GM12878 (cell line): ENCODE measurements around the gene MAP4K5. TPM values are rescaled to one million over a fixed set of nuclear protein-coding genes. Genes with fewer than 3 reads are reported as not detected.
"Not testable (repeated sequence)": the region's sequence is repeated elsewhere in the genome, so short reads cannot be mapped to it uniquely, and the experiment has no call there.

Source experiments
- ATAC-seq: fragments of 200-7000 bp; cut with Tn5 transposase; 3 replicates; pipeline ENCODE4 v1.9.1; 2020; ENCODE audit warnings: mild to moderate bottlenecking, moderate library complexity
- BruUV-seq: library from RNA; stranded (reverse); fragments of 400-500 nt; replicated peaks from 2 replicates; lab custom pipeline; 2021; lab: Mats Ljungman, UMichigan
- CTCF ChIA-PET: fragments of 300-600 bp; sonication (Branson Sonifier 250); formaldehyde crosslinking; extraction: SDS; loops from one replicate; lab custom pipeline; 2021; ENCODE audit warnings: inconsistent platforms; lab: Yijun Ruan, JAX
- POLR2A ChIA-PET: fragments of 350-600 bp; formaldehyde crosslinking; extraction: SDS; loops from one replicate; lab custom pipeline; 2021; ENCODE audit warnings: inconsistent platforms; lab: Charles Lee
- RAD21 ChIA-PET: fragments of 300-600 bp; sonication (Branson Sonifier 250); formaldehyde crosslinking; loops from one replicate; lab custom pipeline; 2023; ENCODE audit warnings: antibody characterized with exemption; ENCODE audit not compliant: unreplicated experiment; lab: Charles Lee
- SMC1A ChIA-PET: fragments of 300-600 bp; sonication (Branson Sonifier 250); formaldehyde crosslinking; loops from one replicate; lab custom pipeline; 2023; ENCODE audit not compliant: unreplicated experiment, uncharacterized antibody; lab: Charles Lee
- DNase-seq: peaks from one replicate; pipeline ENCODE4 v3.0.0-alpha.2; 2011; ENCODE audit warnings: low read depth, low spot score
- FAIRE-seq: peaks from 3 replicates; lab custom pipeline; 2011; peaks lifted over from hg19 to GRCh38; lab: Jason Lieb, UNC
- H2AFZ ChIP-seq: 2 replicates; pipeline ENCODE4 v1.6.0; 2011; ENCODE audit warnings: low read depth, low read length, control low read depth; ENCODE audit not compliant: control insufficient read depth
- H3K27ac ChIP-seq: 2 replicates; pipeline ENCODE4 v1.5.1; 2011; ENCODE audit warnings: control low read depth; ENCODE audit not compliant: control insufficient read depth, insufficient read depth
- H3K27me3 ChIP-seq, 2 experiments: replicated peaks in 1 of 2; 2 replicates each; pipeline versions ENCODE4 v1.6.0 to v1.6.1; 2011; ENCODE audit warnings: low read length in 1 of 2; ENCODE audit not compliant: control insufficient read depth in 2 of 2, insufficient read depth in 2 of 2
- H3K36me3 ChIP-seq, 2 experiments: 2 replicates each; pipeline ENCODE4 v1.5.1; 2011; ENCODE audit warnings: low read length in 1 of 2; ENCODE audit not compliant: control insufficient read depth in 2 of 2, insufficient read depth in 2 of 2
- H3K4me1 ChIP-seq: 2 replicates; pipeline ENCODE4 v1.6.1; 2011; ENCODE audit warnings: mild to moderate bottlenecking, low read length, moderate library complexity, mixed read lengths; ENCODE audit not compliant: control insufficient read depth, insufficient read depth
- H3K4me2 ChIP-seq: 2 replicates; pipeline ENCODE4 v1.6.0; 2011; ENCODE audit warnings: control low read depth; ENCODE audit not compliant: control insufficient read depth, insufficient read depth
- H3K4me3 ChIP-seq: fragments of 200-600 bp; sonication (generic); 2 replicates; pipeline ENCODE4 v1.5.1; 2016
- H3K79me2 ChIP-seq: 2 replicates; pipeline ENCODE4 v1.6.0; 2011; ENCODE audit warnings: low read length; ENCODE audit not compliant: control insufficient read depth, insufficient read depth
- H3K9ac ChIP-seq: 2 replicates; pipeline ENCODE4 v1.8.0; 2011; ENCODE audit warnings: low read length, control low read depth, mixed read lengths; ENCODE audit not compliant: control insufficient read depth, insufficient read depth
- H3K9me3 ChIP-seq: replicated peaks from 3 replicates; pipeline ENCODE4 v1.5.1; 2011; ENCODE audit warnings: mild to moderate bottlenecking, low read length; ENCODE audit not compliant: control insufficient read depth, insufficient read depth
- H4K20me1 ChIP-seq: 2 replicates; pipeline ENCODE4 v1.6.0; 2011; ENCODE audit not compliant: control insufficient read depth, insufficient read depth
- HDGF ChIP-seq: fragments of 450-650 bp; IDR thresholded peaks from 2 replicates; pipeline ENCODE4 v1.6.1; 2016; ENCODE audit warnings: antibody characterized with exemption
- POLR2AphosphoS5 ChIP-seq: IDR thresholded peaks from 2 replicates; pipeline ENCODE4 v1.6.1; 2011; ENCODE audit warnings: mild to moderate bottlenecking, low read length, inconsistent platforms
- WGBS: methylation state at CpG from one replicate; pipeline ENCODE4 v1.1.6; 2016; ENCODE audit warnings: low lambda C conversion rate; ENCODE audit not compliant: insufficient replicate concordance, insufficient coverage; ENCODE audit errors: missing lambda C conversion rate; 5-methylcytosine and 5-hydroxymethylcytosine counted together
- in situ Hi-C: fragments of 300-500 bp; cut with MboI; formaldehyde crosslinking; loops from 9 replicates; pipeline ENCODE4 v1.14.3; 2018; ENCODE audit warnings: mixed read lengths
- intact Hi-C: fragments of 100-400 bp; cut with micrococcal nuclease; formaldehyde crosslinking; loops from one replicate; pipeline ENCODE4 v1.14.2; 2022; ENCODE audit not compliant: unreplicated experiment
- polyA plus RNA-seq, 11 experiments: library from polyadenylated mRNA; depleted of rRNA in 4 of 11; unstranded in 6 of 11; stranded (reverse) in 5 of 11; fragments of >200 nt; fragmentation: Nextera tagmentation in 4 of 11; fragmentation: Illumina TruSeq in 1 of 11; extraction: Ambion mirVana in 4 of 11; extraction: Trizol in 1 of 11; gene quantifications; 1 replicate in 1 of 11; 2 replicates in 10 of 11; pipeline versions ENCODE4 v1.2.1 to v1.2.3, GENCODE V29; 2011 to 2016; ENCODE audit warnings: inconsistent platforms in 2 of 11, missing spikeins in 2 of 11, low read depth in 1 of 11
- total RNA-seq, 4 experiments: library from RNA; depleted of rRNA in 3 of 4; stranded (reverse); fragments of >200 nt in 3 of 4; fragmentation: Illumina TruSeq in 1 of 4; extraction: Trizol in 1 of 4; gene quantifications; 2 replicates each; pipeline versions ENCODE4 v1.2.1 to v1.2.3, GENCODE V29; 2013 to 2021
- TF ChIP-seq, protein P1 (sequence below): IDR thresholded peaks from 2 replicates; pipeline ENCODE4 v1.6.1; 2012; ENCODE audit warnings: low read length, inconsistent platforms

The MAP4K5 gene
- total and polyA plus RNA-seq, 10 of the 15 experiments (the other 5 are each of a cell fraction or from before 2014, with no cell fraction given) = 9.1 to 41.3 (median 30.1) TPM

DNA sequence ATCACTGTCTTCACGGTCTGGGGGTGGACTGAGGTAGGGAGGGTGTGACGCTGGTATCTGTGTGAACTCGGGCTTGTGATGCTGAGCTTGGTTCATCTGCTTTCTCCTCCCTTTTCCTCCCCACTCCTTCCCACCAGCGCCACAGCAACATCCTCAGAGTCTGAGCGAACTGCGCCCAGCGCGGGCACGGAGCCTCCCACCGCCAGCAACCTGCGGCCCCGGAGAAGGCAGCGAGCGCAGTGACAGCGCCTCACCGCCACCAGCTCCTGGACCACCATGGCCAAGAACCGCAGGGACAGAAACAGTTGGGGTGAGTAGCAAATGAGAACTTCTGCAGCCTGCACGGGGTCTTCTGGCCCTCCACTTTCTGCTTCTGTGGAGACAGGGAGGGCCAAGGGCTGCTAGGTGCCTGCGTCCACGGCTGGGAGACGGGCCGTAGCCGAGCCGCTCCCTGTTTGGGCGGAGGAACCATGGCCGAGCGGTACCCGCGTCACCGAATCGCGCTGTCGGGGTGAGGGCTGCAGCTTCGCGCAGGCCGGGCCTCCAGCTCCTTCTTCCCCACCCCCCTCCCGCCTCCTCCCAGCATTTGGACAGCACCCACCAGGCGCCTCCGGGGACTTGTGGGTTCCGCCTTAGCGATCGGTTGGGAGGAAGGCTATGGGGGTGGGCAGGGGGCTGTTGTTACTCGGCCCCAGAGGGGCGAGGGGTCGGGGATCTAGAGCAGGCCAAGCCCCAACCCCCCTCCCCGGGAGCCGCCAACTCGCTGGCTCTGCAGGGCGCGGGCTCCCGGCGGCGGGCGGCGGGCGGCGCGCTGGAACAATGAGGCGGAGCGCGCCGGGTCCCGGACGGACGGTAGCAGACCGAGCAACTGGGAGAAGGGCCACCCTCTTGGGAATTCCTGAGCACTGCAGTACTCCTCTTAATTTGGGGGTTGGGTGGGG lies 27.9 kb upstream of the MAP4K5 start, which contains the start of gene ATL1 (continued):
- TF ChIP-seq, protein P1, sequence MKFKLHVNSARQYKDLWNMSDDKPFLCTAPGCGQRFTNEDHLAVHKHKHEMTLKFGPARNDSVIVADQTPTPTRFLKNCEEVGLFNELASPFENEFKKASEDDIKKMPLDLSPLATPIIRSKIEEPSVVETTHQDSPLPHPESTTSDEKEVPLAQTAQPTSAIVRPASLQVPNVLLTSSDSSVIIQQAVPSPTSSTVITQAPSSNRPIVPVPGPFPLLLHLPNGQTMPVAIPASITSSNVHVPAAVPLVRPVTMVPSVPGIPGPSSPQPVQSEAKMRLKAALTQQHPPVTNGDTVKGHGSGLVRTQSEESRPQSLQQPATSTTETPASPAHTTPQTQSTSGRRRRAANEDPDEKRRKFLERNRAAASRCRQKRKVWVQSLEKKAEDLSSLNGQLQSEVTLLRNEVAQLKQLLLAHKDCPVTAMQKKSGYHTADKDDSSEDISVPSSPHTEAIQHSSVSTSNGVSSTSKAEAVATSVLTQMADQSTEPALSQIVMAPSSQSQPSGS = no peak
- TF ChIP-seq POLR2AphosphoS5 (no peak), HDGF (no peak)

DNA sequence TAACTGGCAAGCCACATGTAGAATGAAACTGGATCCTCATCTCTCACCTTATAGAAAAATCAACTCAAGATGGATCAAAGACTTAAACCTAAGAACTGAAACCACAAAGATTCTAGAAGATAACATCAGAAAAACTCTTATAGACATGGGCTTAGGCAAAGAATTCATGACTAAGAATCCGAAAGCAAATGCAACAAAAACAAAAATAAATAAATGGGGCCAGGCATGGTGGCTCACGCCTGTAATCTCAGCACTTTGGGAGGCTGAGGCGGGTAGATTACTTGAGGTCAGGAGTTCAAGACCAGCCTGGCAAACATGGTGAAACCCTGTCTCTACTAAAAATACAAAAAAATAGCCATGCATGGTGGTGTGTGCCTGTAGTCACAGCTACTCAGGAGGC lies 20.4 kb upstream of the MAP4K5 start:
- RAD21 ChIA-PET, SMC1A ChIA-PET, H3K4me2 ChIP-seq, H3K36me3 ChIP-seq, H3K27me3 ChIP-seq, DNase-seq, intact Hi-C loops, POLR2A ChIA-PET, in situ Hi-C loops, H2AFZ ChIP-seq, H3K4me3 ChIP-seq, H3K79me2 ChIP-seq, H3K9me3 ChIP-seq, BruUV-seq, H3K27ac ChIP-seq, FAIRE-seq, H3K4me1 ChIP-seq, ATAC-seq, H3K9ac ChIP-seq, H4K20me1 ChIP-seq: not testable (repeated sequence)
- CTCF ChIA-PET = interaction anchor here (0.7 kb wide), 2 partner anchors 14 to 292 kb away, joined by 3 read pairs; no protein-coding TSS in a partner anchor
- WGBS = 32% methylated on average over 3 of the region's 3 CpGs
